ENCODE data around the gene TMC4. TPM values are rescaled to one million over a fixed set of nuclear protein-coding genes. Genes with fewer than 3 reads are reported as not detected.

TMC4 gene
- polyA plus RNA-seq, 1 donor from 2014 or later, result 0.15 TPM

- no peaks in the 10 kb centered on the region for H3K36me3 ChIP-seq (ENCODE audit: insufficient read depth, low read length)
- no peaks in the 10 kb centered on the region for H3F3A ChIP-seq (ENCODE audit: insufficient read depth, low read length, poor library complexity, severe bottlenecking)
- no peak overlapping the region for H3K4me2 ChIP-seq (ENCODE audit: low read length)
- H3K27ac ChIP-seq (ENCODE audit: low read length), result no peak overlapping the region
- no peak overlapping the region for H2AFZ ChIP-seq (ENCODE audit: low read depth, low read length)
- TF ChIP-seq REST (IDR thresholded peaks at IDR 0.05; ENCODE audit: borderline replicate concordance) (no peak), MXI1 (conservative IDR thresholded peaks at IDR 0.05; ENCODE audit: poor library complexity, severe bottlenecking) (no peak), EP300 (conservative IDR thresholded peaks at IDR 0.05; ENCODE audit: poor library complexity, severe bottlenecking) (no peak), POLR2AphosphoS5 (IDR thresholded peaks at IDR 0.05) (no peak), TAF1 (IDR thresholded peaks at IDR 0.05; ENCODE audit: low read depth) (no peak), SMC3 (conservative IDR thresholded peaks at IDR 0.05; ENCODE audit: poor library complexity) (no peak), EZH2 (IDR thresholded peaks at IDR 0.05; ENCODE audit: borderline replicate concordance, insufficient read depth, low read length, poor library complexity, severe bottlenecking) (no peak), RAD21 (conservative IDR thresholded peaks at IDR 0.05) (no peak), CTCF (IDR thresholded peaks at IDR 0.05; ENCODE audit: poor library complexity, severe bottlenecking) (no peak)
- H3K9me3 ChIP-seq (ENCODE audit: low read length), result no peaks in the 10 kb centered on the region
- no peak overlapping the region for H3K9ac ChIP-seq (ENCODE audit: low read length)
- no peaks in the 10 kb centered on the region for H3K27me3 ChIP-seq (ENCODE audit: insufficient read depth, low read depth, low read length)
- H3K79me2 ChIP-seq (replicated peaks; ENCODE audit: insufficient read depth, low read length), result peaks cover 34% of the 10 kb centered on the region
- H3K9me2 ChIP-seq (ENCODE audit: insufficient read depth, low read length), result no peaks in the 10 kb centered on the region
- no peak overlapping the region for H3K4me3 ChIP-seq (ENCODE audit: low read length)
- H4K20me1 ChIP-seq (ENCODE audit: insufficient read depth), result no peaks in the 10 kb centered on the region
Observed at GRCh38 chr19:54142166-54142780, 30.7 kb downstream of the TMC4 start.

- no peak overlapping the region for H3K4me2 ChIP-seq (ENCODE audit: low read length)
- no peak for TF ChIP-seq RAD21 (conservative IDR thresholded peaks at IDR 0.05)
- no peak for TF ChIP-seq CTCF (IDR thresholded peaks at IDR 0.05; ENCODE audit: poor library complexity, severe bottlenecking)
- H3K36me3 ChIP-seq (ENCODE audit: insufficient read depth, low read length), result no peaks in the 10 kb centered on the region
- no peak overlapping the region for H3K4me3 ChIP-seq (ENCODE audit: low read length)
- no peak overlapping the region for H3K27ac ChIP-seq (ENCODE audit: low read length)
- no peaks in the 10 kb centered on the region for H4K20me1 ChIP-seq (ENCODE audit: insufficient read depth)
- no peaks in the 10 kb centered on the region for H3F3A ChIP-seq (ENCODE audit: insufficient read depth, low read length, poor library complexity, severe bottlenecking)
- H3K79me2 ChIP-seq (replicated peaks; ENCODE audit: insufficient read depth, low read length), result peaks cover 34% of the 10 kb centered on the region
- H3K9me2 ChIP-seq (ENCODE audit: insufficient read depth, low read length), result no peaks in the 10 kb centered on the region
- no peaks in the 10 kb centered on the region for H3K27me3 ChIP-seq (ENCODE audit: insufficient read depth, low read depth, low read length)
- H2AFZ ChIP-seq (ENCODE audit: low read depth, low read length), result no peak overlapping the region
- no peak overlapping the region for H3K9ac ChIP-seq (ENCODE audit: low read length)
- H3K9me3 ChIP-seq (ENCODE audit: low read length), result no peaks in the 10 kb centered on the region
Observed at GRCh38 chr19:54141356-54141755, 31.6 kb downstream of the TMC4 start.

Data from neural cell (in vitro differentiated cells).